HG02981 (cell line): ENCODE results near the gene OIT3.

Source experiments
- ATAC-seq: cut with Tn5 transposase; IDR thresholded peaks from one replicate; pipeline ENCODE4 v1.9.1; 2021; ENCODE audit warnings: mild to moderate bottlenecking, moderate library complexity; ENCODE audit not compliant: unreplicated experiment

The OIT3 gene

DNA sequence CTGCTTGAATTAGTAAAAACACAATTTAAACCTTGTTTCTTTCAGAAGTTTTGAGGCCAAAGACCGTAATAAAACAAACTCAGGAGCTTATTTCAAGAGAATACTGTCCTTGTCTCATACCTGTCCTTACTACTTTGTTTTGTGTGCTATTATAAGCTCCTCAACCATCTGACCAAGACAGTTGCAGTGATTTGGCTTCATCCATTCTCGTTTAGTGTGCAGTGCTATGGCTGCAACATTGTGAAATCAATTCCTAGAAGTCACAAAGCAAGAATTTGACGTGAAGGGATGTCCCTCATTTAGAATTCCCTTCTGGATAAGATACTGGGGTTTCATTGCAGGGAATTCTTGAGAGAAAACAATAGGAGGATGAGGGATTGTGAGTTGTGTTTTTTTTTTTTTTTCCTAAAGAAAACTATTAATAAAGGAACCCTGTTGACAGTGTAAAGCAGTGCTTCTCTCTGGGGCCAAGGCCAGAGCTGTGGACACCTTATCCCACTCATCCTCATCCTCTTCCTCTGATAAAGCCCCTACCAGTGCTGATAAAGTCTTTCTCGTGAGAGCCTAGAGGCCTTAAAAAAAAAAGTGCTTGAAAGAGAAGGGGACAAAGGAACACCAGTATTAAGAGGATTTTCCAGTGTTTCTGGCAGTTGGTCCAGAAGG is at the start of gene OIT3:
Gene OIT3, plus strand, starts transcription at position 604 of the 663 bp plus-strand sequence. CDS start 60 bp downstream, outside the sequence.
- ATAC-seq = no peak

DNA sequence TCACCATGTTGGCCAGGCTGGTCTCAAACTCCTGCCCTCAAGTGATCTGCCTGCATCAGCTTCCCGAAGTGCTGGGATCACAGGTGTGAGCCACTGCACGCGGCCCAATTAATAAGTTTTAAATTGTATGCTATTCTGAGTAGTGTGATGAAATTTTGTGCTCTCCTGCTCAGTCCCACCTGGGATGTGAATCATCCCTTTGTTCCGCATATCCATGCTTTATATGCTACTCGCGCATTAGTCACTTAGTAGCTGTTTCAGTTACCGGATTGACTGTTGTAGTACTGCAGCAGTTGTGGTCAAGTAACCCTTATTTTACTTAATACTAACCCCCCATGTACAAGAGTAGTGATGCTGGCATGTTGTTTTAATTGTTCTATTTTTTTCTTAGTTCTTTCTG is 47.3 kb upstream of the OIT3 start:
- no peak for ATAC-seq

DNA sequence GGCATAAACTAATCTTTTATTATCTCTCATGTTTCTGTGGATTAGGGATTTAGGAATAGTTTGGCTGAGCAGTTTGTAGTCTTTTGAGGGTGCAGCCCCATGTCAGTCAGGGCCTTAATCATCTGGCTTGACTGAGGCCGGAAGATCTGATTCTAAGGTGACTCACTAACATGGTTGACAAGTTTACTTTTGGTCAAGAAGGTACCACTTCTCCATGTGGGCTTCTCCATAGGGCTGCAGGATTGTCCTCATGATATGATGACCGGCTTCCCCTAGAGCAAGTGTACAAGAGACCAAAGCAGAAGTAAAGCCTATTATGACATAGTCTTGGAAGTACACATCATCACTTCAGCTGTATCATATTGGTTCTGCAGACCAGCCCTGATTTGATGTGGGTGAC is 45.9 kb upstream of the OIT3 start:
- ATAC-seq = no peak

DNA sequence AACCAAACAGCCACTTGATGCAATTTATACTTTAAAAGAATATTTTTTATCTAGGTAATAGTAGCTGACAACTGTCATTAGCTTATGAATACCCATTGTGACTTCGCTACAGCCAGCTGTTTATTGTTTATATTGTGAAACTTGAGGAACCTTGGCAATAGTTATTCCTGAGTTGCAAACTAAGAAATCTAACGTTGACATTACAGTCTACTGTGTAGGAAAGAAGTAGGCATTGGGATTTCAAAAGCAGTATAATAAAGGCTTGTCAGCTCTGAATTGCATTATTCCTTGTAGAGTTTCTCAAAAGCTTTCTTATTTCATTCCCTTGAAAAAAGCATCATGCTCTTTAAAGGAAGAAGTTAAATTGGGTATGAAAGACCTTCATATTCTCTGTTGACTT is 42.7 kb upstream of the OIT3 start:
- ATAC-seq = no peak

DNA sequence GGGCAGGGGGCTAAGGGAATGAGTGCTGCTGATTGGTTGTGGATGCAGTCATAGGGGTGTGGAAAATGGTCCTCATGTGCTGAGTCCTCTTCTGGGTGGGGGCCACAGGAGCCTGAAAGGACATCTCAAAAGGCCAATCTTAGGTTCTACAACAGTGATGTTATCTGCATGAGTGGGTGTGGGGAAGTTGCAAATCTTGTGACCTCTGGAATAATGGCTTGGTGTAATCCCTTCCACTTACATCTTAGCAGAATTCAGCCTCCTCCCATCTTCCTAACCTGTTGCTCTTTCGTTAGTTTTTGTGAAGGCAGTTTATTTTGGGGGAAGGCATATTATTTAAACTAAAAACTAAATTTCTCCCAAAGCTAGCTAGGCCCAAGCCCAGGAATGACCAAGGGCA is 42.0 kb upstream of the OIT3 start:
- ATAC-seq = no peak

DNA sequence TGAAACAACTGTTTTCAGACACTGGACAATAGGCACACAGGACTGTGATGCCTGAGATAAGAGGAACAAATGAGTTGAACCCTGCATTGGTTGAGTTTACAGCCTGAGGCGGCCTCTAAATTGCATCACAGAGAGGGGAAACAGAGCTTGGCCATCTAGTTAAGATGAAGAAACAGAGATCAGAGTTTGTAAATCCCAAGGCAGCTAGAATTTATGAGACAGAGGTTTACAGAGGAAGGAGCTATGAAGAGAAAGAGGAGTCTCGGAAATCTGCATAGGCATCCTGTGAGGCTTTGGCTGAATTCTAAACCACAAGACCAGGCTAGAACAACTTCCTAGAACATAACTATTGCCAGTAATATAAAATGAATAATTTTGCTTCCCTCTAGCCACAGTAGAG is 41.0 kb upstream of the OIT3 start:
- ATAC-seq = no peak

DNA sequence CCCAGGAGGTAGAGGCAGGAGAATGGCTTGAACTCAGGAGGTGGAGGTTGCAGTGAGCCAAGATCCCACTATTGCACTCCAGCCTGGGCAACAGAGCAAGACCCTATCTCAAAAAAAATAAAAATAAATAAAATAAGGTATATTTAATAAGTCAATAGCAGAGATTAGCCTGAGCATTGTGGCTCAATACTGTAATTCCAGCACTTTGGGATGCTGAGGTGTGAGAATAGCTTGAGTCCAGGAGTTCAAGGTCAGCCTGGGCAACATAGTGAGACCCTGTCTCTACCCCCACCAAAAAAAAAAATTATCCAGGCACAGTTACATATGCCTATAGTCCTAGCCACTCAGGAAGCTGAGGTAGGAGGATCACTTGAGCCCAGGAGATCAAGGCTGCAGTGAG is 38.4 kb upstream of the OIT3 start:
- ATAC-seq = no peak

DNA sequence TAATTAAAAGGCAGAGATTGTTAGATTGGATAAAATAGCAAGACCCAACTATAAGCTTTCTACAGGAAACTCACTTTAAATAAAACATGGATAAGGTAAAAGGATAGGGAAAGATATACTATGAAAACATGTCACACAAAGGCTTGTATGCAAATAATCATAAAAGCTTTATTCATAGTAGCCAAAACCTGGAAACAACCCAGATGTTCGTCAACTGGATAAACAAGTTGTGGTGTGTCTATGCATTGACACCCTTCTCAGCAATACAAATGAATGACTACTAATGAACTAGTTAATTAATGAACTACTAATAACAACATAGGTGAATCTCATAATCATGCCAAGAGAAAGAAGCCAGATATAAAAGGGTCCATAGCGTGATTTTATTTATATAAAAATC is 37.7 kb upstream of the OIT3 start:
- no peak for ATAC-seq

DNA sequence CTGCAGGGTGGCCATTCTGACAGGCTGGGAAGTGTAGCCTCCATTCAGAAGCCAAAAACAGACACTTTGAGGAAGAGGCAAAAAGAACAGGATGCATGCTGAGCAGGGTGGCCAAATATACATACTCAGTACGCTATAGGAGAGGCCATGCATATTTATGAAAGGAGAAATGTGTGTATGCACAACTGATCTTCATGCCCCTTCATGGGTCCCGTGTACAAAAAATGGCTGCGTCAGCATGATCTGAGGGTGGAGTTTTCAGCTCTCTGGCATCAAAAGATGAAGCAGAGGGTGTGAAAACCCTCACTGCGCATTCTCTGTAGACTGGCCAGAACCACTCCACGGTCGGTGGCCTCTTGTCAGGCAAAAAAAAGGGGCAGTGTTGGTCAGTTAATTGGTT is 35.5 kb upstream of the OIT3 start:
- no peak for ATAC-seq

DNA sequence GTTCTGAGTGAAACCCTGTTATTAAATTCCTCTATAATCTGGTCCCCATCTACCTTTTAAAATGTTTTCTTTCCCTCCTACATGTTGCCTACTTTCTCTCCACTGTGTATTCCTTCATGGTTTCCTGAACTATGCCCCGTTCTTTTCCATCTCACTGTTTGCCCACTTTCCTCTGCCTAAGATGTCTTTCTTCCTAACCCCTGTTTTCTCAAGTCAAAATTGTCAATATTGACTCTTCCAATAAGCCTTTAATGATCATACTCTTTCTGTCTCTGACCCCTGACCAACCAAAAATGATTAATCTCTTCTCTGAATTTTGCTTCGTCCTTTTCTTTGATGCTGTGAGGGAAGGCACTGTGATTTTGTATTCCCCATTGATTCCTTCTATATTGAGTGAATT is 30.6 kb upstream of the OIT3 start:
- no peak for ATAC-seq

DNA sequence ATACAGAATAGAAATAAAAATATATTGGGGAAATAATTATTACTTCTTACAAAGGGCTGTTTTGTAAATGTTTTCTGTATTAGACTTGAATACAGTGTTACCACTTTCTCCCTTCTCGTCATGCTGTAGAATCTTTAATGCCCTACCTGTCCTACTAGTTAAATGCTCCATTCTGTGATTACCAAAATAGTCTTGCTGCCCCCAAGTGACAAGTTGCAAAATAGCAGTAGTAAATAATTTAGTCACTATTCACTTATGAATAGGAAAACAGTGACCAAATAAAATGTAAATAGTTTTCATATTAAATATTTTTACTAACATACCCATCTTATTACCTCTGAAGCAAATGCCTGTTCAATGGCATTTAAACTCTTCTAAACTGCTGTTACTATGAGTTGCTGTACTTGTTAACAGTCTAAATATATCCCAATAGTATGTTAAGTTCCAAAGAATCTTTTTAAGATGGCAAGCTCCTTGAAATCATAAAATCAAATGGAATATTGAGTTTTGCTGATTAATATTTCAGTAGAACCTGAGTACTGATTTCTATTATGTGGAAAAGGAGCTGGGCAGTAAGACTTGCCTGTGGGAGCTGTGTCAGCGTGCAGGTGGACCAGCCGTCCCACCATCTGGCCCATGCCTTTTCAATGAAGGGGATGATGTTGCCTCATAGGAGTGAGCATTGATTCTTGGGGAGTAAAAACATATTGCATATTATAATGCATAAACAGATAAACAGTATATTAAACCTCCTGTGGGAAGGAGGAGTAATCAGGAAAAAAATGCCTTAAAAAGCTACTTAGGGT is 18.1 kb upstream of the OIT3 start:
- ATAC-seq = no peak

DNA sequence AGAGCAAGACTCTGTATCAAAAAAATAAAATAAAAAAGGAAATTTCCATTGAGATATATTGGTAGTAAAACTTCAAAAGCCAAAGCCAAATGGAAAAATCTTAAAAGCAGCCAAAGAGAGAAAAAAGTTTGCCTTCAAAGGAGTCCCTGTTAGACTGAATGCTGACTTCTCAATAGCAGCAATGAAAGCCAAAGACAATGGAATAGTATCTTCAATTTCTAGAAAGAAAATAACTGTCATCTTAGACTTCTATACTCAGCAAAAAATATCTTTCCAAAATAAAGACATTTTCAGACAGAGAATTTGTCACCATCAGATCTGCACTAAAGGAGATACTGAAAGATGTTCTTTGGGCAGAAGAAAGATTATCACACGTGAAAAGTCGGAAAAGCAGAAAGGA is 14.3 kb upstream of the OIT3 start:
- no peak for ATAC-seq

DNA sequence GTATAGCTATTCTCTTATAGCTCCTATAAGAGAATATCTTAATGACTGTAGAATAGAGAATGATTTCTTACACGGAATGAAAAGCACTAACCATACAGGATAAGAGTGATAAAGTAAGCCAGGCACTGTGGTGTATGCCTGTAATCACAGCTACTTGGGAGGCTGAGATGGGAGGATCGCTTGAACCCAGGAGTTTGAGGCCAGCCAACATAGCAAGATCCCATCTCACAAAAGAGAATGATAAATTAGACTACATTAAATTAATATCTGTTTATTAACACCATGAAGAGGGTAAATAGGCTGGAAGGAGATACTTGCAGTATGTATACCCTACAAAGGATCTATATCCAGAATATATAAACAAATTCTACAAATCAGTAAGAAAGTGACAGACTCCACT is 12.2 kb upstream of the OIT3 start:
- ATAC-seq = no peak

DNA sequence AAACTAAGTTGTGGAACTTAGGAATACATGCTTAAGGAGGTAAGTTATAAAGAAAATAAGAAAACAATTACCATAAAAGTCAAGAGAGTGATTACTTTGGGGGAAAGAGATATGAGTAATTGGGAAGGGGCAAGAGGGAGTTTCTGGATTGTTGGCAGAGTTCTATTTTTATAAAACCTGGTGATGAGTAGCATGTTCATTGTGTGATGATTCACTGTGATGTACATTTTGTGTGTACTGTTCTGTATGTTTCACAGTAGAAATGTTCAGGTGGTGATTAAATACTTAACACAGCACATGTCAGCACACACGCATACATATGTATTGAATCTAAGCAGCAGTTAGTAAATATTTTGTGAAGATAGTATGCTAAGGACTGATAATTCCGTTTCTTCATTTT is 9.7 kb upstream of the OIT3 start:
- no peak for ATAC-seq

DNA sequence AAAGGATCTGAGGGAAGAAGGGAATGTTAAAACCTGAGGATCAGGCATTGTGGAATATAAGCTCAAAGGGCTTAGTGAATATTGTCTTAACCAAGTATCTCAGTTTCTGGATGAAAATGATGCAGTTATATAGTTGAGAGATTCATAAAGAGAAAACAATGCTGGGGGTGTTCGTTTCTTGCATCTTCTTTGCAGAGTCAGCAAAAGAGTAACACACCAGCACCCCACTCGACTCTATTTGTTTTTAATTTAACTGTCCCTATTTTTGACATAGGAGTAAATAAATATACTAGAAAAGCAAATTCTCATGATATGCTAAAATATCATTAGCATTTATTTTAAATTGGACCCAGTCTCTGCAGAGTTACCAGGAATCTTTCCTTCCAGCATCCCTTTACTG is 7.6 kb upstream of the OIT3 start:
- ATAC-seq = no peak

DNA sequence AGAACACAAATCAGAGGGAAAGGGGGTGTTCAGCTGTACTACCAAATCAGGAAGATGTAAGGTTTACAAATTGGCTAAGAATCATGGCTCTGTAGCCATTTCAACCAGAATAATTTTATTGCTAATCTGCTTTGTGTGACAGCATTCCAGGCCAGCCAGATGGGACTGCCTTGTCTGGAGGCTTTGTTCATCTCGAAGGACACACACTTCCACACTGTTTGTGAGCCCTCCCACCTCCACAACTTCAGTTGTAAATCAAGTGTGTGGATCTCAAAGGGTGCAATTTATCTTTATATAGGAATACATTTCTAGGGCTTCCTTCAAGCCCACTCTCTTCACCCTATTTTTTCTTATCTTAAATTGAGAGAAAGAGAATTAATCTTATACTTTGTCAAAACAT is 6.9 kb upstream of the OIT3 start:
- ATAC-seq = no peak

DNA sequence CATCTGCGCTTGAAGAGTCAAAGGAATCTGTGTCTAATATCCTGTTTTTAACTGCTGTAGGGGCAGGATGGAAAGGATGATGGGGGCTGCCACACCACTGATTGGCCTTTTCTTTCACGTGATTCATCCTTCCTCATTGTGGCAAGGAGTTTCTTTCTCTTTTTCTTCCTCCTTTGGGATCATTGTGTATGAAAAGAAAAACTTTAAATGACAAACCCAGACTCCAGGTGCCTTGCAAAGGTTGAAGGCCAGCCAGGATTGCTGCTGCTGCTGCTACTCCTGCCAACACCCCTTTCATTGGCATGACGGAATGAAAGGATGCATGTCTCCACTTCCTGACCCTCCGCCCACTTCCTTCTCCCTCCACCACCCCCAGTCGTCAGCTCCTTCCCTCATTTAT is 6.5 kb upstream of the OIT3 start:
- ATAC-seq = no peak

DNA sequence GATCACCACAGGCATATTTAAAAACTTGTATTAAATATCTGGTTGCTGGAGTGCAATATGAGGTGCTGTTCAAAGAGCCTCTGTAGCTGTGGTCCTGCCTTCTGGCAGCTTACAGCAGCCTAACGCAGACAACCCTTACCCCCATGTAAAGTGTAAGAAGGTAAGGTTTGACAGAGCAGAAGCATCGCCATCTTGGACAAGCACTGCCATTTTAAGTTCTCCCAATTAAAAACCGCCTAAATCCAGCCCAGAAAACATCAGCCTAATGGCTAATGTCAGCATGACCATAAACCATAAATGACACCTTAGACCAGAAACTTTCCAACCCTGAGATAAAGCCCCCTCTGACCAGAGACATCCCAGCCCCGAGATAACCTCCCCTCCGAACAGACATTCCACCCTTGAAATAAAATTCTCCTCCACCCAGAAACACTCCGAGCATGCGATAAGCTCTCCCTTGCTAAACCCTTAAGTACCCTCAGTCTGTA is 5.3 kb upstream of the OIT3 start:
- no peak for ATAC-seq

DNA sequence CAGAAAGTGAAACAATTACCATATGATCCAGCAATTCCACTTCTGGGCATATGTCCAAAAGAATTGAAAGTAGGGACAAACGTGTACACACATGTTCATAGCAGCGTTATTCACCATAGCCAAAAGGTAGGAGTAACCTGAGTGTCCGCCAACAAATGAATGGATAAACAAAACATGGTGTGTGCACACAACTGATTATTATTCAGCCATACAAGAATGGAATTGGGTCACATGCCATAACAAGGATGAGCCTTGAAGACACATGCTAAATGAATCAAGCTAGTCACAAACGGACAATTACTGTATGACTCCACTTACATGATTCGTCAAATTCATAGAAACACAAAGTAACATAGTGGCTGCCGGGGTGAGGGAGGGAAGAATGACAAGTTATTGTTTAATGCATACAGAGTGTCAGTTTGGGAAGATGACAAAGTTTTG is 4.1 kb upstream of the OIT3 start:
- no peak for ATAC-seq

DNA sequence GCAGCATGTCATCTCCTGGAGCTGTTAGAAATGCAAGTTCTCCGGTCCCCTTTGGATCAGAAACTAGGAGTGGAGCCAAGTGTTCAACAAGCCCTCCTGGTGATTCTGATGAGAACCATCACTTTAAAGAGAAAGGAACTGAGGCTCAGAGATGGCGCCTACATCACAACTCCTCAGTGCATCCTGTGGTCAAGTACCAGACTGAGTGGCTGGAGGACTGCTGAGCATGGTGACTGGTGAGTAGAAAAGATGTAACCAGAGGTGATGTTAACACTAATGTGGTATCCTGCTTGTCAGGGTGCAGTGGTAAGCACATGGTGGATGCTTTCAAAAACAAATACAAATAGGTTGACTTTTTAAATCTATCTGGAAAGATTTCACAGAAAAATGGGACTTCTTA is 3.5 kb upstream of the OIT3 start:
- ATAC-seq = no peak

DNA sequence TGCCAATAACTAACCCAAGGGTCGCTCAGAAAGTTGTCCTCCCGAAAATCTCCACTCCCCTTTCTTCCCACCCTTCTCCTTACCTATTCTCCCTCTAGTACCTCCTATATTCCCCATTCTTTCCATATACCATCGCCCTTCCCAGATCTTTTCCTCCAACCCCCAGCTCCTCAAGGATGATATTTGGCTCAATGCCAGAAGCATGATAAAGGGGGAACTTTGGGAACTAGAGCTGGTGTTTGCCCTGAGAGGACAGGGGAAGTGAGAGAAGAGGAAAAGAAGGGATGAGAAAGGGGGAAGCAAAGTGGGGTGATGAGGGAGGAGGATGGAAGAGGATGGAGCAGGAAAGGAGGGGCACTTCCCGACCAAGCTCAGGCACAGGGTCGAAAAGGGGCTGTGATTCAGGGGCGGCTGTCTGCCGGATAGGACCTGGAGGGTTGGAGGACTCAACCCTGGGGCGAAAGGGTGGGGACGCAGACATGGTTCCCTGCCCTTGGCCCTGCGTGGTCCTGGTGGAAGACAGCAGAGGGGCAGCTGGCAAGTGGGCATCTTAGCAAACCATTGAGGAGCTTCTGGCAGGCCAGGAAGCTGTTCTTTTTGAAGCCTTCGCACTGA is 1.8 kb downstream of the OIT3 start:
- no peak for ATAC-seq

DNA sequence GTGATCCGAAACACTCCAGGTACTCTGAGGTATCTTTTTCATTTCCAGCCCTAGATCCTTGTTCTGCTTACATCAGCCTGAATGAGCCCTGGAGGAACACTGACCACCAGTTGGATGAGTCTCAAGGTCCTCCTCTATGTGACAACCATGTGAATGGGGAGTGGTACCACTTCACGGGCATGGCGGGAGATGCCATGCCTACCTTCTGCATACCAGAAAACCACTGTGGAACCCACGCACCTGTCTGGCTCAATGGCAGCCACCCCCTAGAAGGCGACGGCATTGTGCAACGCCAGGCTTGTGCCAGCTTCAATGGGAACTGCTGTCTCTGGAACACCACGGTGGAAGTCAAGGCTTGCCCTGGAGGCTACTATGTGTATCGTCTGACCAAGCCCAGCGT is 5.1 kb downstream of the OIT3 start:
- ATAC-seq = no peak
